Mesenchymal stem cell (in vitro differentiated cells and primary cell): Measurements from ENCODE around the gene OLA1.

Source experiments
- DNase-seq: peaks from one replicate; pipeline ENCODE4 v3.0.0-alpha.2; 2013
- H2AFZ ChIP-seq: one replicate; pipeline ENCODE4 v1.6.1; 2013; ENCODE audit warnings: low read depth, mild to moderate bottlenecking, control low read depth, inconsistent platforms, low read length, moderate library complexity
- H2AK5ac ChIP-seq: 2 replicates; pipeline ENCODE4 v1.6.1; 2013; ENCODE audit warnings: low read length, moderate library complexity, mild to moderate bottlenecking, inconsistent platforms; ENCODE audit not compliant: severe bottlenecking
- H2BK120ac ChIP-seq: one replicate; pipeline ENCODE4 v1.6.1; 2013; ENCODE audit warnings: low read depth, mild to moderate bottlenecking, inconsistent platforms, low read length, moderate library complexity
- H2BK12ac ChIP-seq, 2 experiments: one replicate each; pipeline ENCODE4 v1.6.1; 2013; ENCODE audit warnings: inconsistent platforms in 2 of 2, low read length in 2 of 2, mild to moderate bottlenecking in 2 of 2, moderate library complexity in 2 of 2, control low read depth in 1 of 2
- H2BK15ac ChIP-seq: one replicate; pipeline ENCODE4 v1.6.1; 2013; ENCODE audit warnings: mild to moderate bottlenecking, low read depth, inconsistent platforms; ENCODE audit not compliant: poor library complexity, severe bottlenecking
- H2BK5ac ChIP-seq: 2 replicates; pipeline ENCODE4 v1.6.1; 2013; ENCODE audit warnings: low read depth, mild to moderate bottlenecking, low read length, control low read depth, inconsistent platforms; ENCODE audit not compliant: poor library complexity, severe bottlenecking
- H3K14ac ChIP-seq, 2 experiments: one replicate each; pipeline ENCODE4 v1.6.1; 2013; ENCODE audit warnings: inconsistent platforms in 2 of 2, low read length in 2 of 2, control low read depth in 1 of 2, mild to moderate bottlenecking in 1 of 2, moderate library complexity in 1 of 2
- H3K18ac ChIP-seq, 2 experiments: one replicate each; pipeline ENCODE4 v1.6.1; 2013; ENCODE audit warnings: inconsistent platforms in 2 of 2, low read length in 2 of 2, control low read depth in 1 of 2, low read depth in 1 of 2, mild to moderate bottlenecking in 1 of 2
- H3K23ac ChIP-seq, 2 experiments: one replicate each; pipeline ENCODE4 v1.6.1; 2013; ENCODE audit warnings: inconsistent platforms in 2 of 2, low read length in 2 of 2, mild to moderate bottlenecking in 2 of 2, moderate library complexity in 2 of 2, control low read depth in 1 of 2
- H3K27ac ChIP-seq: 2 replicates; pipeline ENCODE4 v1.5.1; 2013; ENCODE audit warnings: mild to moderate bottlenecking, moderate library complexity, low read length, control low read depth, inconsistent platforms; ENCODE audit not compliant: poor library complexity, severe bottlenecking
- H3K27me3 ChIP-seq, 2 experiments: 2 replicates each; pipeline versions ENCODE4 v1.6.1 to v1.7.0; 2013; ENCODE audit warnings: low read length in 2 of 2, mild to moderate bottlenecking in 2 of 2, moderate library complexity in 2 of 2, control low read depth in 1 of 2, inconsistent platforms in 1 of 2; ENCODE audit not compliant: control insufficient read depth in 1 of 2, insufficient read depth in 1 of 2
- H3K36me3 ChIP-seq, 2 experiments: 2 replicates each; pipeline versions ENCODE4 v1.6.1 to v1.7.0; 2013; ENCODE audit warnings: low read length in 2 of 2, control low read depth in 1 of 2, inconsistent platforms in 1 of 2, low read depth in 1 of 2, mild to moderate bottlenecking in 1 of 2; ENCODE audit not compliant: insufficient read depth in 2 of 2, control insufficient read depth in 1 of 2
- H3K4ac ChIP-seq, 2 experiments: one replicate each; pipeline ENCODE4 v1.6.1; 2013; ENCODE audit warnings: inconsistent platforms in 2 of 2, low read length in 2 of 2, mild to moderate bottlenecking in 2 of 2, moderate library complexity in 2 of 2, control low read depth in 1 of 2, low read depth in 1 of 2
- H3K4me1 ChIP-seq: 2 replicates; pipeline ENCODE4 v1.6.1; 2013; ENCODE audit warnings: low read depth, low read length, control low read depth; ENCODE audit not compliant: control insufficient read depth, insufficient read depth
- H3K4me2 ChIP-seq: 2 replicates; pipeline ENCODE4 v1.6.1; 2013; ENCODE audit warnings: low read length, mild to moderate bottlenecking, inconsistent platforms; ENCODE audit not compliant: poor library complexity, severe bottlenecking
- H3K4me3 ChIP-seq, 2 experiments: 2 replicates each; pipeline versions ENCODE4 v1.5.1 to v1.7.0; 2013; ENCODE audit warnings: low read length in 2 of 2, mild to moderate bottlenecking in 2 of 2, control low read depth in 1 of 2, low read depth in 1 of 2; ENCODE audit not compliant: insufficient read depth in 1 of 2
- H3K79me1 ChIP-seq: replicated peaks from 2 replicates; pipeline ENCODE4 v1.6.1; 2013; ENCODE audit warnings: mild to moderate bottlenecking, control low read depth, low read length, inconsistent platforms; ENCODE audit not compliant: poor library complexity, severe bottlenecking
- H3K9ac ChIP-seq: 2 replicates; pipeline ENCODE4 v1.7.0; 2013; ENCODE audit warnings: mild to moderate bottlenecking, low read length, moderate library complexity
- H3K9me3 ChIP-seq: 2 replicates; pipeline ENCODE4 v1.7.0; 2013; ENCODE audit warnings: mild to moderate bottlenecking, low read length; ENCODE audit not compliant: control insufficient read depth
- H4K8ac ChIP-seq: one replicate; pipeline ENCODE4 v1.6.1; 2013; ENCODE audit warnings: inconsistent platforms, mild to moderate bottlenecking, low read length, moderate library complexity
- H4K91ac ChIP-seq: one replicate; pipeline ENCODE4 v1.6.1; 2013; ENCODE audit warnings: mild to moderate bottlenecking, low read length, inconsistent platforms
- WGBS: methylation state at CpG from one replicate; pipeline ENCODE4 v1.1.7; 2013; ENCODE audit warnings: mixed read lengths; 5-methylcytosine and 5-hydroxymethylcytosine counted together

Gene OLA1

DNA sequence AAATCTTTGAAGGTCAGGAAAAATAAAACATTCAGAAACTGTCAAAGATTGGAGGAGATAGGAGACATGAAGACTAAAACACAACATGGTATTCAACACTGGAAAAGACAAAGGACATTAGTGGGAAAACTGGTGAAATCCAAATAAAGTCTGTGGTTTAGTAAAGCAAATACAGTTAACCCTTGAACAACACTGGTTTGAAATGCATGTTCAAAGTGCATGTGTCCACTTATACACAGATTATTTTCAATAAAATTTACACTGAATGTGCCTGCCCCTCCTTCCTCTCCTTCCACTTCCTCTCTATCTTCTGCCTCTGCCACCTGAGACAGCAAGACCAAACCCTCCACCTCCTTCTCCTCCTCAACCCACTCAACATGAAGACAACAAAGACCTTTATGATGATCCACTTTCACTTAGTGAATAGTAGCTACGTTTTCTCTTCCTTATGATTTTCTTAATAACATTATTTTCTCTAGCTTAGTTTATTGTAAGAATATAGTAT, 14.5 kb downstream of the OLA1 start:
- peaks cover 3% of the 10 kb centered on the region in 2 experiments for H3K36me3 ChIP-seq
- H3K4me1 ChIP-seq = peaks cover 2% of the 10 kb centered on the region
- no peaks in the 10 kb centered on the region for H3K9me3 ChIP-seq
- no peak overlapping the region for H3K9ac ChIP-seq
- H3K27ac ChIP-seq = no peak overlapping the region
- H3K23ac ChIP-seq = no peak overlapping the region
- H2BK120ac ChIP-seq = no peak overlapping the region
- H2BK5ac ChIP-seq = no peak overlapping the region
- H3K79me1 ChIP-seq = peaks cover 2% of the 10 kb centered on the region
- H2AK5ac ChIP-seq = no peak overlapping the region
- no peak overlapping the region for H3K4me2 ChIP-seq
- H3K14ac ChIP-seq = no peak overlapping the region
- H3K27me3 ChIP-seq = no peaks in the 10 kb centered on the region
- H3K18ac ChIP-seq = no peak overlapping the region
- H2AFZ ChIP-seq = no peak overlapping the region
- no peak overlapping the region for H2BK15ac ChIP-seq
- no peak overlapping the region for H4K91ac ChIP-seq
- no peak overlapping the region for H3K4me3 ChIP-seq
- no peak overlapping the region for H3K4ac ChIP-seq
- no peak overlapping the region for H2BK12ac ChIP-seq
- H4K8ac ChIP-seq = no peak overlapping the region
- DNase-seq = no peak
- no CpG with 5 or more reads among the region's 1 CpG for WGBS

DNA sequence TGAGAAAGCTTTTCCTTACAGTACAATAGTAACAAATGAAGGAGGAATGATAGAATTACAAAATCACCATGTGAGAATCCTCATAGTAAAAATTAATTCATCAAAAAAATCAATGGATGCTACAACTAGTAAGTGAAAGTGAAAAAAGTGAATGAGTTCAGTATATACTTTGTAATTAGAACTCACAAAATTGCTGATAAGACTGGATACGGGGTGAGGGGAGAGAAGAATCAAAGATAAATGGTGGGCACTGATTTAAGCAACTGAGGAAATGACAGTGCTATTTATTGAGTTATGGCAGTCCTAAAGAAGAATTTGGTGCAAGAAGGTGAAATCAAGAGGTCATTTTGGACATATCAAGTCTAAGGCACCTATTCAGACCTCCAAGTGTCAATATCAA, 20.6 kb downstream of the OLA1 start:
- WGBS = 100% methylated on average over 1 of the region's 1 CpG
- no peak overlapping the region for H2AK5ac ChIP-seq
- no peak overlapping the region for H2BK15ac ChIP-seq
- H3K4me2 ChIP-seq = no peak overlapping the region
- no peak for DNase-seq
- no peak overlapping the region for H2BK12ac ChIP-seq
- H3K79me1 ChIP-seq = peaks cover 13% of the 10 kb centered on the region
- H3K27me3 ChIP-seq = no peaks in the 10 kb centered on the region
- no peak overlapping the region for H4K91ac ChIP-seq
- peaks cover 18 to 30% of the 10 kb centered on the region in 2 experiments for H3K36me3 ChIP-seq
- H3K4me3 ChIP-seq = no peak overlapping the region
- no peak overlapping the region for H2BK120ac ChIP-seq
- no peak overlapping the region for H2BK5ac ChIP-seq
- H3K27ac ChIP-seq = no peak overlapping the region
- no peak overlapping the region for H3K9ac ChIP-seq
- no peak overlapping the region for H3K14ac ChIP-seq
- no peak overlapping the region for H4K8ac ChIP-seq
- no peaks in the 10 kb centered on the region for H3K4me1 ChIP-seq
- no peak overlapping the region for H3K23ac ChIP-seq
- no peak overlapping the region for H3K18ac ChIP-seq
- H3K9me3 ChIP-seq = no peaks in the 10 kb centered on the region
- no peak overlapping the region for H2AFZ ChIP-seq
- H3K4ac ChIP-seq = no peak overlapping the region

GRCh38 chr2:174224665-174225288, 23.6 kb downstream of the OLA1 start:
- Histone ChIP-seq H3K4ac (no peak overlapping the region), H3K36me3 (peaks cover 18 to 47% of the 10 kb centered on the region in 2 experiments), H3K23ac (no peak overlapping the region), H3K14ac (no peak overlapping the region), H2BK120ac (no peak overlapping the region), H3K27ac (no peak overlapping the region), H2BK12ac (no peak overlapping the region), H3K4me1 (no peaks in the 10 kb centered on the region), H3K79me1 (peaks cover 15% of the 10 kb centered on the region), H4K8ac (no peak overlapping the region), H3K4me2 (no peak overlapping the region), H2AK5ac (no peak overlapping the region), H3K27me3 (no peaks in the 10 kb centered on the region), H2BK5ac (no peak overlapping the region), H3K9me3 (no peaks in the 10 kb centered on the region), H3K9ac (no peak overlapping the region), H2AFZ (no peak overlapping the region), H4K91ac (no peak overlapping the region), H3K18ac (no peak overlapping the region), H2BK15ac (no peak overlapping the region), H3K4me3 (no peak overlapping the region)
- WGBS = 97% methylated on average over 6 of the region's 7 CpGs
- no peak for DNase-seq

- Histone ChIP-seq H3K79me1 (peaks cover 19% of the 10 kb centered on the region), H3K23ac (no peak overlapping the region), H2BK12ac (no peak overlapping the region), H3K9me3 (no peaks in the 10 kb centered on the region), H2AK5ac (no peak overlapping the region), H3K27ac (no peak overlapping the region), H2BK120ac (no peak overlapping the region), H4K91ac (no peak overlapping the region), H3K4me2 (no peak overlapping the region), H3K4me1 (no peaks in the 10 kb centered on the region), H3K9ac (no peak overlapping the region), H2BK15ac (no peak overlapping the region), H3K27me3 (no peaks in the 10 kb centered on the region), H4K8ac (no peak overlapping the region), H3K18ac (no peak overlapping the region), H3K4me3 (no peak overlapping the region), H3K4ac (no peak overlapping the region), H2AFZ (no peak overlapping the region), H3K14ac (no peak overlapping the region), H2BK5ac (no peak overlapping the region), H3K36me3 (peaks cover 18 to 47% of the 10 kb centered on the region in 2 experiments)
- WGBS = 100% methylated on average over 4 of the region's 5 CpGs
- no peak for DNase-seq
Observed at GRCh38 chr2:174224125-174224524, 24.2 kb downstream of the OLA1 start.
